CD4-positive, CD25-positive, alpha-beta regulatory T cell (primary cell): Measurements from ENCODE around the gene STK16. TPM values are rescaled to one million over a fixed set of nuclear protein-coding genes. Genes with fewer than 3 reads are reported as not detected.

Experiments used
- ATAC-seq, 2 donors: fragments of 150-1000 bp; cut with Tn5 transposase; one replicate each; pipeline ENCODE4 v1.10.0; 2021; ENCODE audit warnings: low read depth in 2 of 2, moderate number of reproducible peaks in 2 of 2, moderate library complexity in 1 of 2
- DNase-seq, 3 donors: peaks; one replicate each; pipeline versions ENCODE4 v3.0.0 to v3.0.0-alpha.2; 2012 to 2022; ENCODE audit warnings: mixed read lengths in 1 of 3
- H3K27ac ChIP-seq: one replicate; pipeline ENCODE4 v1.7.0; 2013; ENCODE audit warnings: mild to moderate bottlenecking, low read length; ENCODE audit not compliant: insufficient read depth, poor library complexity, severe bottlenecking
- H3K27me3 ChIP-seq: one replicate; pipeline ENCODE4 v1.7.0; 2013; ENCODE audit warnings: low read length; ENCODE audit not compliant: control insufficient read depth, insufficient read depth
- H3K36me3 ChIP-seq: one replicate; pipeline ENCODE4 v1.7.0; 2013; ENCODE audit warnings: mild to moderate bottlenecking, low read length, moderate library complexity; ENCODE audit not compliant: control insufficient read depth, insufficient read depth
- H3K4me1 ChIP-seq: 2 replicates; pipeline ENCODE4 v1.7.0; 2013; ENCODE audit warnings: mild to moderate bottlenecking, low read length; ENCODE audit not compliant: insufficient read depth, control insufficient read depth, poor library complexity, severe bottlenecking
- H3K4me3 ChIP-seq: one replicate; pipeline ENCODE4 v1.7.0; 2013; ENCODE audit warnings: low read depth, mild to moderate bottlenecking, low read length, moderate library complexity
- H3K9me3 ChIP-seq, 2 experiments: 1 replicate in 1 of 2; 2 replicates in 1 of 2; pipeline ENCODE4 v1.7.0; 2013; ENCODE audit warnings: low read length in 2 of 2, mild to moderate bottlenecking in 1 of 2, moderate library complexity in 1 of 2; ENCODE audit not compliant: control insufficient read depth in 2 of 2
- H3K27ac Mint-ChIP-seq, 3 donors: one replicate each; pipeline ENCODE4 v1.8.0; 2020 to 2022; ENCODE audit warnings: mild to moderate bottlenecking in 3 of 3, mixed read lengths in 3 of 3, moderate library complexity in 2 of 3
- H3K27me3 Mint-ChIP-seq: one replicate; pipeline ENCODE4 v1.8.0; 2022; ENCODE audit warnings: mild to moderate bottlenecking, mixed read lengths
- H3K36me3 Mint-ChIP-seq: one replicate; pipeline ENCODE4 v1.8.0; 2020; ENCODE audit warnings: mixed read lengths
- H3K4me1 Mint-ChIP-seq, 4 donors: one replicate each; pipeline ENCODE4 v1.8.0; 2020 to 2022; ENCODE audit warnings: mixed read lengths in 4 of 4, mild to moderate bottlenecking in 1 of 4
- H3K4me3 Mint-ChIP-seq, 4 donors: one replicate each; pipeline ENCODE4 v1.8.0; 2020 to 2022; ENCODE audit warnings: mild to moderate bottlenecking in 4 of 4, mixed read lengths in 4 of 4, moderate library complexity in 3 of 4
- H3K9me3 Mint-ChIP-seq, 7 donors: one replicate each; pipeline ENCODE4 v1.8.0; 2020 to 2022; ENCODE audit warnings: mixed read lengths in 7 of 7, mild to moderate bottlenecking in 3 of 7, moderate library complexity in 2 of 7
- polyA plus RNA-seq, 4 donors: library from polyadenylated mRNA; unstranded; fragments of 300-500 nt; fragmentation: Illumina TruSeq; gene quantifications; one replicate each; pipeline ENCODE4 v1.2.3, GENCODE V29; 2021
- total RNA-seq: library from RNA; stranded (reverse); gene quantifications from one replicate; pipeline ENCODE4 v1.2.3, GENCODE V29; 2022

STK16 gene
- total and polyA plus RNA-seq, 5 donors from 2014 or later, result 14.8 to 26.1 (median 19.8) TPM

DNA sequence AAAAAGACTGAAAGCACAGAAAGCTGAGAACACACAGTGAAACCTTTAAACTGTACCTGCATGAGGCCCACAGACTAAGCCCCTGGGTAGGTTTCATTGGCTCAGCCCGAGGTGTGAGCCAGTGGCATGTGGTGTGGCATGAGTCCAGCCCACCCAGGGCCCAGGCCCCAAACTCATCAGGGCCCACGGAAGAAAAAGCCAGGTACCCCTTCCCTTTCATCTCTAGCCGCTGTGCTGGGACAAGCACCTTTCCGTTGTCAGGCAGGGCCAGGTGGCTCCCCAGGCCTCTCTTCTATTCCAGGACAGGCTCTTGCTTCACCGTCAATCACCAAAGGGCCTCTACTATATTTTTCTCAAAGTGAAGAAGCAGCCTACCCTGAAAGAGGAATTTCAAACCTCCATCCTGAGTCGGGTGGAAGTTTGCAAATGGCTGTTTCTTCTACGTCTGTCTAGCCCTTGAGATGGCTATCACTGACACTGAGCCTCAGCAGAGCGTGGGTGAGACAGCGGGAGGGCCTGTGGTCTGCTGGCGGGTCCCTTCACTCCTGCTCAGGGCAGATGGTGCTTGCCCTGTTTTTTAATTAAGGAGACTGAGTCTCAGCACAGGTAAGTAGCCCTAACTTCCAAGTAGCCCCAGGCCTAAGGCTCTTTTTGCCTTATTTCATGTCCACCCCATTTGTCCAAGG is 42.4 kb downstream of the STK16 start:
- peaks cover 14% of the 10 kb centered on the region for H3K36me3 Mint-ChIP-seq
- H3K4me1 ChIP-seq, result peaks cover 4% of the 10 kb centered on the region
- peak overlapping the region; percentile 31 for H3K27ac ChIP-seq
- no peaks in the 10 kb centered on the region for H3K9me3 Mint-ChIP-seq
- H3K9me3 ChIP-seq, result no peaks in the 10 kb centered on the region
- H3K4me3 ChIP-seq, result no peak overlapping the region
- peaks cover 30% of the 10 kb centered on the region for H3K36me3 ChIP-seq
- DNase-seq, result no peak
- ATAC-seq, result no peak
- no peaks in the 10 kb centered on the region for H3K27me3 ChIP-seq
- no peak overlapping the region for H3K4me3 Mint-ChIP-seq
- peak overlapping the region in 1 of 3 donors; percentile 2 for H3K27ac Mint-ChIP-seq
- peaks cover 3% of the 10 kb centered on the region for H3K27me3 Mint-ChIP-seq
- peaks cover 0 to 14% (median 4%) of the 10 kb centered on the region in 4 donors for H3K4me1 Mint-ChIP-seq

DNA sequence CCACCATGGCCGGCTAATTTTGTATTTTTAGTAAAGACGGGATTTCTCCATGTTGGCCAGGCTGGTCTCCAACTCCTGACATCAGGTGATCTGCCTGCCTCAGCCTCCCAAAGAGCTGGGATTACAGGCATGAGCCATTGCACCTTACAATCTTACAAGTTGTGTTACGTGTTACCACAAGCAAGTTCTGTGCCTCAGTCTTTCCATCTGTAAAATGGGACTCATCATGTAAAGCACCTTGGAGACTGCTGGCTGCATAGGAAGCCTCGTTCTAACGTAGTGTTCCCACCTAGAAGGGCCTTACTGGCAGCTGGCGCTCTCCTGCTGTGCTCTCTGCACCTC is 43.9 kb downstream of the STK16 start:
- H3K9me3 Mint-ChIP-seq, result no peaks in the 10 kb centered on the region
- peaks cover 4% of the 10 kb centered on the region for H3K36me3 Mint-ChIP-seq
- Histone ChIP-seq H3K27me3 (no peaks in the 10 kb centered on the region), H3K4me1 (peaks cover 5% of the 10 kb centered on the region), H3K36me3 (peaks cover 16% of the 10 kb centered on the region), H3K9me3 (no peaks in the 10 kb centered on the region), H3K27ac (no peak overlapping the region), H3K4me3 (no peak overlapping the region)
- H3K27me3 Mint-ChIP-seq, result peaks cover 5% of the 10 kb centered on the region
- ATAC-seq (no peak), DNase-seq (no peak)
- H3K4me3 Mint-ChIP-seq, result peak overlapping the region in 1 of 4 donors; percentile 47
- no peak overlapping the region for H3K27ac Mint-ChIP-seq
- H3K4me1 Mint-ChIP-seq, result peaks cover 0 to 4% (median 0%) of the 10 kb centered on the region in 4 donors

DNA sequence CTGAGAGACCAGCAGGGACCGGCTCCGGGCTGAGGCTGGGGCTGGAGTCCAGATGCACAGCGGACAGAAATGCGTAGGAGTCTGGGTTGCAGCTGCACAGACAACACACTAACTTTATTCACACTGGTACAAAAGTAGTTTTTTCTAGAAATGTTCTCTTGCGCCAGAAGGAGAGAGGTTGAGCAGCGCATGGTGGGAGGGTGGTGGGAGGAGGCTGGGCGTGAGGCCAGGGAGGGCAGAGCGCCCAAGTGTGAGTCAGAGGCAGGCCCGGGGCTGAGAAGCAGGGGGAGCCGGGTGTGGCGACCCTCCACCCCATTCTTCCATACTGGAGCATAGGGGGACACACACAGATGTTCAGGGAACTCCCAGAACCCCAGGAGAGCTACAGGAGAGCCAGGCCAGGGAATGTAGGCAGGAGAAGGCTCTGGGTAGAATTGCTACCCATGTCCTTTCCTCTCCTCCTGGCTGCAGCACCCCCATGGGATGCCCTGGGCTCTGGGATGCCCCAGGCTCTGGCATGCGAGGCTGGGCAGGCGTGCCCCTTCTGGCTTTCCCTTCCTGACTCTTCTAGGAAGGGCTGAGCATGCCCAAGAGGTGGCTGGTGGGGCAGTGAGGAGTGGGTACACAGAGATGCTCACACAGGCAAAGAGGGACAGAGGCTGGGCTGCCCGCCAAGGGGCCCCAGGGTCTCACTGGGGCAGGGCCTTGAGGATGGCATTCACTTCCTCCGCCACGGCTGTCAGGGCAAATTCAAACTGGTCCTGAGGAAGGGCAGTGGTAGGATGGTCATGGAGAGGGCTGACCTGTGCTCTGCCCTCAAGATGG is 44.5 kb downstream of the STK16 start:
- H3K27ac ChIP-seq, result no peak overlapping the region
- no peaks in the 10 kb centered on the region for H3K27me3 ChIP-seq
- H3K4me3 ChIP-seq, result no peak overlapping the region
- ATAC-seq (no peak), DNase-seq (no peak)
- H3K9me3 Mint-ChIP-seq, result no peaks in the 10 kb centered on the region
- H3K36me3 Mint-ChIP-seq, result peaks cover 4% of the 10 kb centered on the region
- H3K27me3 Mint-ChIP-seq, result peaks cover 5% of the 10 kb centered on the region
- no peaks in the 10 kb centered on the region for H3K9me3 ChIP-seq
- no peak overlapping the region for H3K27ac Mint-ChIP-seq
- H3K4me3 Mint-ChIP-seq, result peak overlapping the region in 1 of 4 donors; percentile 47
- H3K4me1 ChIP-seq, result peaks cover 11% of the 10 kb centered on the region
- peaks cover 11% of the 10 kb centered on the region for H3K36me3 ChIP-seq
- H3K4me1 Mint-ChIP-seq, result peaks cover 0 to 6% (median 0%) of the 10 kb centered on the region in 4 donors

DNA sequence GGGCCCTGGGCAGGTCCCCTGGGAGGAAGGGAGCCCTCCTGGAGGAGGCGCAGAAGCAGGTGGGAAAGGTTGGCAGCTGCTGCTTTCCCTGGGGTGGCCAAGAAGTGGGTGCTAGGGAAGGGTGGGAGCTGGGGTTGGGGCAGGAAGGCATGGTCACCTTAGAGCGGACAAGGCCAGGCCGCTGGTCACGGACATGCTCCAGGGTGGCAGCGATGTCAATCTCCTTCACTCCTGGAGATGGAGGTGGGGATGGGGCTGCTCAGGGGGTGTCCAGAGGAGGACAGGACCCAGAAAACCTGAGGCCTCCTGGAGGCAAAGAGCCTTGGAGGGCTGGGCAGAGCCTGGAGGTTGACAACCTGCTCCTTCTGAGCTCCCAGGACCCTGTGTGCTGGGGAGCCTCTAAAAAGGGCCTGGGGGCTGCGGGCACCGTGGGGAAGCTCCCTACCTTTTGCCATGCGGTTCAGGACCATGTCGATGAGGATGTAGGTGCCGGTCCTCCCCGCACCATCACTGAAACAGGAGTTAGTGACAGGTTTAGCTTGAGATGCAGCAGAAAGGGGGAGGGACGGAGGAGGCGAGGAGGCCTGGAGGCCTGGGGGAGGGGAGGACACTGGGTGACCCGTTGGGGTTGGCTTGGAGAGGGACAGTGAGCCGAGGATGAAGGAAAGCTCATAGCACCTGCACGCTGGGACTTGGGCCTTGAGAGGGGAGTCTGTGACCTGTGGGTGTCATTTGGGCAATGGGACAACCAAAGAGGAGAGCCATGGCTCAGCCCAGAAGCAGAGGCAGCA is 45.3 kb downstream of the STK16 start:
- no peaks in the 10 kb centered on the region for H3K9me3 Mint-ChIP-seq
- H3K27me3 Mint-ChIP-seq, result peaks cover 6% of the 10 kb centered on the region
- DNase-seq (no peak), ATAC-seq (no peak)
- H3K27me3 ChIP-seq, result no peaks in the 10 kb centered on the region
- no peak overlapping the region for H3K27ac Mint-ChIP-seq
- H3K27ac ChIP-seq, result no peak overlapping the region
- H3K36me3 Mint-ChIP-seq, result no peaks in the 10 kb centered on the region
- peaks cover 0 to 9% (median 1%) of the 10 kb centered on the region in 4 donors for H3K4me1 Mint-ChIP-seq
- H3K4me1 ChIP-seq, result peaks cover 12% of the 10 kb centered on the region
- peak overlapping the region in 1 of 4 donors; percentile 32 for H3K4me3 Mint-ChIP-seq
- no peaks in the 10 kb centered on the region for H3K9me3 ChIP-seq
- peaks cover 2% of the 10 kb centered on the region for H3K36me3 ChIP-seq
- no peak overlapping the region for H3K4me3 ChIP-seq

DNA sequence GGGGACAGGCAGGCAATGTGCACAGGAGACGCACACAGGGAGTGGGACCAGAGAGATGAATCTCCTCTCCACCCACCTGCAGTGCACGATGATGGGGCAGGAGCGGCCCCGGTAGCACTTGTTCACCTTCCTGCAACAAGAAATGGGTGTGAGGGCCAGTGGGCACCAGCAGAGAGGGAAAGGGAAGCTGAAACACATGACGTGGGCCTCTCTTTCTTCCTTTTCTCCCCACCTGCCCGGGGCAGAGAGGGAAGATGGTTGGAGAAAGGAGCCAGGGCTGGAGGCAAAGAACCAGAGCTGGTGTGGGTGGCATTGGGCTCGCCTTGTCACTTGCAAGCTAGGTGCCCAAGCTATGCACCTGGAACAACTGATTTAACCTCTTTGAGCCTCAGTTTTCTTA is 46.1 kb downstream of the STK16 start:
- no peaks in the 10 kb centered on the region for H3K9me3 Mint-ChIP-seq
- no peaks in the 10 kb centered on the region for H3K36me3 Mint-ChIP-seq
- ATAC-seq (no peak), DNase-seq (no peak)
- Histone ChIP-seq H3K9me3 (no peaks in the 10 kb centered on the region), H3K27me3 (no peaks in the 10 kb centered on the region), H3K27ac (no peak overlapping the region), H3K4me1 (peaks cover 12% of the 10 kb centered on the region), H3K36me3 (no peaks in the 10 kb centered on the region), H3K4me3 (no peak overlapping the region)
- H3K27me3 Mint-ChIP-seq, result peaks cover 11% of the 10 kb centered on the region
- H3K4me1 Mint-ChIP-seq, result peaks cover 0 to 14% (median 5%) of the 10 kb centered on the region in 4 donors
- no peak overlapping the region for H3K4me3 Mint-ChIP-seq
- H3K27ac Mint-ChIP-seq, result no peak overlapping the region

DNA sequence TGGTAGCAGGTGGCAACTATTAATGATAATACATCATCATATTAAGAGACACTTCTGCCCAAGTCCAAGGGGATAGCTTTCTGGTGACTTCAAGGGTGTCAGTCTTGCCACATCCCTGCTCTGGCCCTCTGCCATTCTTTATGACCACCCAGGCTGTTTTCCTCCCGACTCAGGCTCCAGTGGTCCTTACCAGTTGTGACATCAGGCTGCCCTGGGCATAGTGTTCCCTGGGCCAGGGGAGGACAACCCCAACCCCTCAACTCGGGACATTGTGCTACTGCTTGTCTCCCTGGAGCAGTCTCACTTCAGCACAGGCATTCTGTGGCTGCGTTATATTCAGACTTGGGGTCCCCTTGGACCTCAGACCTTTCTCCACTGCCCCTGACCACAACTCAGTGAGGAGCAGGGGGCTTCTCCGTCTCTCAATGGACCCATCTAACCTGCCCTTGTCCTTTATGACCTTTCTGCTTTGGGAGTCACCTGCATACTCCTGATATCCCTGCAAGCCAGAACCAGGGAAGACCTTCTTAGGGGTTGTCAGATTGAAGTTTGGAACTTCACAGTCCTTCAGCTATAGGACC is 46.7 kb downstream of the STK16 start:
- no peak overlapping the region for H3K27ac Mint-ChIP-seq
- H3K4me3 Mint-ChIP-seq, result no peak overlapping the region
- Histone ChIP-seq H3K27ac (no peak overlapping the region), H3K9me3 (no peaks in the 10 kb centered on the region), H3K36me3 (no peaks in the 10 kb centered on the region), H3K4me1 (peaks cover 12% of the 10 kb centered on the region), H3K4me3 (no peak overlapping the region), H3K27me3 (no peaks in the 10 kb centered on the region)
- no peak for ATAC-seq
- no peak for DNase-seq
- no peaks in the 10 kb centered on the region for H3K9me3 Mint-ChIP-seq
- H3K36me3 Mint-ChIP-seq, result no peaks in the 10 kb centered on the region
- peaks cover 0 to 16% (median 5%) of the 10 kb centered on the region in 4 donors for H3K4me1 Mint-ChIP-seq
- peaks cover 11% of the 10 kb centered on the region for H3K27me3 Mint-ChIP-seq

DNA sequence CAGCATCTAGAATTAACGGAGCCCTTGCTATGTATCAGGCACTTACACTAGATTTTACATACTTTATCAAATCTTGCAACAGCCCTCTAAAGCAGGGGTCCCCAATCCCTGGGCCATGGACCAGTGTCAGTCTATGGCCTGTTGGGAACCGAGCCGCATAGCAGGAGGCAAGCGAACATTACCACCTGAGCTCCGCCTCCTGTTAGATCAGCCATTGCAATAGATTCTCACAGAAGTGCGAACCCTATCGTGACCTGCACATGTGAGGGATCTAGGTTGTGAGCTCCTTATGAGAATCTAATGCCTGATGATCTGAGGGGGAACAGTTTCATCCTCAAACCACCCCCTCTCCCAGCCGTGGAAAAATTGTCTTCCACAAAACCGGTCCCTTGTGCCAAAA is 47.3 kb downstream of the STK16 start:
- Mint-ChIP-seq H3K9me3 (no peaks in the 10 kb centered on the region), H3K4me3 (peak overlapping the region in 1 of 4 donors; percentile 56), H3K4me1 (peaks cover 0 to 22% (median 5%) of the 10 kb centered on the region in 4 donors), H3K27ac (peak overlapping the region in 1 of 3 donors; percentile 26), H3K36me3 (no peaks in the 10 kb centered on the region), H3K27me3 (peaks cover 14% of the 10 kb centered on the region)
- ATAC-seq (no peak), DNase-seq (no peak)
- H3K27me3 ChIP-seq, result no peaks in the 10 kb centered on the region
- H3K4me1 ChIP-seq, result peaks cover 12% of the 10 kb centered on the region
- no peak overlapping the region for H3K27ac ChIP-seq
- no peak overlapping the region for H3K4me3 ChIP-seq
- no peaks in the 10 kb centered on the region for H3K9me3 ChIP-seq
- no peaks in the 10 kb centered on the region for H3K36me3 ChIP-seq
